GM13977 (cell line): ENCODE measurements around the gene HEXIM1.
A peak's percentile ranks its signal among the peaks of the same experiment; 100 is the strongest.

Experiments used
- DNase-seq: peaks from one replicate; pipeline ENCODE4 v3.0.0; 2012; ENCODE audit warnings: low spot score
- CTCF ChIP-seq: IDR thresholded peaks from 2 replicates; pipeline ENCODE4 v1.5.1; 2012; ENCODE audit warnings: mild to moderate bottlenecking, control low read depth; ENCODE audit not compliant: insufficient read depth; ENCODE audit errors: extremely low read depth, missing control alignments
- in situ Hi-C: fragments of 300-500 bp; cut with MboI; formaldehyde crosslinking; loops from one replicate; pipeline ENCODE4 v1.12.0; 2022; ENCODE audit warnings: low sequenced_read_pairs, low pct_unique_long_range_greater_than_20kb, mixed read lengths, inconsistent platforms; ENCODE audit not compliant: unreplicated experiment

Gene HEXIM1

GRCh38 chr17:45186801-45187354 is 38.6 kb downstream of the HEXIM1 start:
- DNase-seq, result no peak
- in situ Hi-C loops, result no loop called here

GRCh38 chr17:45189009-45189408 is 40.7 kb downstream of the HEXIM1 start:
- DNase-seq, result no peak
- TF ChIP-seq CTCF, result no peak
- in situ Hi-C loops, result no loop called here

More at GRCh38 chr17:45186801-45187354, 38.6 kb downstream of the HEXIM1 start:
- no peak for TF ChIP-seq CTCF

GRCh38 chr17:45190503-45191255 is 42.4 kb downstream of the HEXIM1 start:
- no peak for DNase-seq
- in situ Hi-C loops, result no loop called here
- no peak for TF ChIP-seq CTCF

- in situ Hi-C loops, result loop anchor here (5.0 kb wide), 1 partner anchor 58 kb away; the partner anchor contains the start of gene ACBD4
- DNase-seq, result no peak
- TF ChIP-seq CTCF, result no peak
Observed at GRCh38 chr17:45195424-45195823, 47.1 kb downstream of the HEXIM1 start.

- no peak for DNase-seq
- in situ Hi-C loops, result loop anchor here (5.0 kb wide), 1 partner anchor 60 kb away; the partner anchor contains the start of gene ACBD4
- no peak for TF ChIP-seq CTCF
Observed at GRCh38 chr17:45197108-45197507, 48.8 kb downstream of the HEXIM1 start.

GRCh38 chr17:45197555-45198334 is 49.5 kb downstream of the HEXIM1 start:
- peak; percentile 99 for TF ChIP-seq CTCF
- peak; percentile 85 for DNase-seq
- in situ Hi-C loops, result loop anchor here (5.0 kb wide), 1 partner anchor 60 kb away; the partner anchor contains the start of gene ACBD4
